Measurements from ENCODE around the gene PCNX3.

PCNX3 gene

DNA sequence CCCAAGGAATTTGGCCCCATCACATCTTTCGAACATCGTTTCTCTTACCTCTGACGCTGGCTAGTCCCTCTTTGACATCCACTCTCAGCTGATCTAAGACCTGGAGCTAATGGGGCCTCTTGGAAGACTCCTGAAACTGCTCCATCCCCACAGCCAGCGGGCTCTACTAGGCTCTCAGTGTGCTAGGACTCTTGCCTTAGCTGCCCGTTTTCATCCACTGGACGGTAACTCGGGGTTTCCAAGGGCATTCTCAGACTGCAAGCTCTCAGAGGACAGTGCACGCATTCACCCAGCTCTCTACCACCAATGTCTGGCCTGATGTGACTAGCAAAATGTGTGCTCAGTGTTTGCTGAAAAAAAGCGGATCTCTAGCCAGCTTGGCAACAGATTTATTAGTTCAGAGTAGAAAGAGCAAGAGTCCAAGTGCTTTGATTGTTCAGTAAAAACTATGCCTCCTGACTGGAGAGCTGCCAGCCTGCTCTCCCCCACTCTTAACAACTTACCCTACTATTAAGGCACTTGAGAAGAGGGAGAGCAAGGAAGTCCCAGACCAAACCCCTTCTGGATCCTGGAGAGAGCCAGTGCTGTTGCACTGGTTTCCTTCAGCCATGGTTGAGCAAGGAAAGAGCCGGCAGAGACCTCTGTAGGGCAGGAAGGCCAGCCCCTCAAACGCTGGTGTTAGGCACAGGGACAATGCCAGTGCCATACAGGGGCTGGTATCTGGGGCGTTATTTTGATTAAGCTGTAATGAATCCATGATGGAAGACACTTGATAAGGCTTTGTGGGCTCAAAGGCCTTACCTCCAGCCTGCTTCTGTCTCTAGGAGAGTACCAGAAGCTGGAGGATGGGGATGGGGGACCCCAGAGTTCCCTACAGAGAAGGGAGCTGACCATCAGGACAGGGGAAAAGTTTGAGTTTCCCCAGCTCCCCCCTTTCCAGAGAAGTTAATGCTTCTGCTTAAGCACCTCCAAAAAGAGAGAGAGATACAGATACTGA lies 38.0 kb downstream of the PCNX3 start:
- H3K27ac ChIP-seq (ENCODE audit: low read length): peak overlapping the region; percentile 91
- no peak for DNase-seq
- H3K79me2 ChIP-seq (ENCODE audit: insufficient read depth, low read length): peaks cover 7% of the 10 kb centered on the region
- peak overlapping the region; percentile 86 for H3K4me2 ChIP-seq (ENCODE audit: insufficient read depth, low read length)
- peak overlapping the region; percentile 25 to 67; a peak in 3 of 4 replicates for H3K4me3 ChIP-seq (ENCODE audit: low read depth in 1 of 2, low read length in 2 of 2)
- peak overlapping the region; percentile 87 for H2AFZ ChIP-seq (ENCODE audit: low read depth, low read length)
- H3K4me1 ChIP-seq (ENCODE audit: insufficient read depth, low read length): peaks cover 41% of the 10 kb centered on the region
- H4K20me1 ChIP-seq (ENCODE audit: insufficient read depth, low read length): peaks cover 5% of the 10 kb centered on the region; the same call in 1 of the 2 replicates
- peak overlapping the region; percentile 67 for H3K9ac ChIP-seq (ENCODE audit: low read depth, low read length)
- no peak for ATAC-seq (ENCODE audit: insufficient read depth, low read depth)
- H3K9me3 ChIP-seq (ENCODE audit: insufficient read depth, low read length, severe bottlenecking): no peaks in the 10 kb centered on the region
- H3K36me3 ChIP-seq (ENCODE audit: insufficient read depth, low read length): peaks cover 66% of the 10 kb centered on the region
- TF ChIP-seq EZH2 (IDR thresholded peaks at IDR 0.05; ENCODE audit: borderline replicate concordance, low read depth, low read length, severe bottlenecking): no peak
- TF ChIP-seq, protein P1, sequence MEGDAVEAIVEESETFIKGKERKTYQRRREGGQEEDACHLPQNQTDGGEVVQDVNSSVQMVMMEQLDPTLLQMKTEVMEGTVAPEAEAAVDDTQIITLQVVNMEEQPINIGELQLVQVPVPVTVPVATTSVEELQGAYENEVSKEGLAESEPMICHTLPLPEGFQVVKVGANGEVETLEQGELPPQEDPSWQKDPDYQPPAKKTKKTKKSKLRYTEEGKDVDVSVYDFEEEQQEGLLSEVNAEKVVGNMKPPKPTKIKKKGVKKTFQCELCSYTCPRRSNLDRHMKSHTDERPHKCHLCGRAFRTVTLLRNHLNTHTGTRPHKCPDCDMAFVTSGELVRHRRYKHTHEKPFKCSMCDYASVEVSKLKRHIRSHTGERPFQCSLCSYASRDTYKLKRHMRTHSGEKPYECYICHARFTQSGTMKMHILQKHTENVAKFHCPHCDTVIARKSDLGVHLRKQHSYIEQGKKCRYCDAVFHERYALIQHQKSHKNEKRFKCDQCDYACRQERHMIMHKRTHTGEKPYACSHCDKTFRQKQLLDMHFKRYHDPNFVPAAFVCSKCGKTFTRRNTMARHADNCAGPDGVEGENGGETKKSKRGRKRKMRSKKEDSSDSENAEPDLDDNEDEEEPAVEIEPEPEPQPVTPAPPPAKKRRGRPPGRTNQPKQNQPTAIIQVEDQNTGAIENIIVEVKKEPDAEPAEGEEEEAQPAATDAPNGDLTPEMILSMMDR (IDR thresholded peaks at IDR 0.05; ENCODE audit: borderline replicate concordance, extremely low read depth, low read length, poor library complexity, severe bottlenecking): no peak
- no peaks in the 10 kb centered on the region for H3K27me3 ChIP-seq (ENCODE audit: insufficient read depth, low read length, poor library complexity)

DNA sequence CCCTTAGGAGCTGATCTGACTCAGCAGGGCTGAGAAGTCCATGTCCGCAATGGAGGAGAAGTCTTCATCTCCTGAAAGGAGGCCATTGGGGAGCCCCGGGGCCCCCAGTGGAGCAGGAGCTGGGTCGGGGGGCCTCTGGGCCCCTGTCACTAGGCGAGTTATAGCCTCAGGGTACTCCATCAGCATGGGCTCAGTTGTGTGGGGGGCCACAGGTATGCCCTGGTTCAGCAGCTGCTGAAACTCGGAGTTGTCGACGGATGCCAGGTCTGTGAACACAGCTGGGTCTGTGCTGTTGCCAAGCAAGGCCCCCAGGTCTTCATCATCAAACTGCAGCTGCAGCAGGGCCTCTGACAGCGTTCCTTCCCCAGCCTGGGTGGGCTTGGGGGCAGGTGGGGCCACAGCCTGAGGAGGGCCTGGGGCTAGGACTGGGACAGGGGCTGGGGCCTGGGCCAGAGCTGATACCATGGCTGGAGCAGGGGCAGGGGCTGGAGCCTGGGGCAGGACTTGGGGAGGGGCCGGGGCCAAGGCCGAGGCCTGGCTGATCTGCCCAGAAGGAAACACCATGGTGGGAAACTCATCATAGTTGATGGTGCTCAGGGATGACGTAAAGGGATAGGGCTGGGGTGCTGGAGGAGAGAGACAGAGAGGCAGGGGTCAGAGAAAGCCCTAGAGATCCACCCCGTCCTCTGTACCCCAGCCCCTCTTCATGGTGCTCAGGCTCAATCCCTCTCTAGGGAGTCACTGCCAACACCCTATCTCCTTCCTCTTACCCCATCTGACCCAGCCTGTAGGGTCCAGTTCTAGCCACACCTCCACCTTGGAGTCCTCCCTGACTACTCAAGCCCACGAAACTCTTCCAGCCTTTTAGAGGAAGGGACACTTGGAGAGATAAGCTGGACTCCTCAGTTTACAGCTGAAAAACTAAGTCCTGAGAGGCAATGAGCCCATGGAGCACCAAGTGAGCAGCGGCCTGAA lies 39.1 kb downstream of the PCNX3 start:
- peaks cover 41% of the 10 kb centered on the region for H3K4me1 ChIP-seq (ENCODE audit: insufficient read depth, low read length)
- H3K36me3 ChIP-seq (ENCODE audit: insufficient read depth, low read length): peaks cover 70% of the 10 kb centered on the region
- H3K27me3 ChIP-seq (ENCODE audit: insufficient read depth, low read length, poor library complexity): no peaks in the 10 kb centered on the region
- peaks cover 18% of the 10 kb centered on the region for H3K79me2 ChIP-seq (ENCODE audit: insufficient read depth, low read length)
- no peak overlapping the region for H2AFZ ChIP-seq (ENCODE audit: low read depth, low read length)
- H3K9me3 ChIP-seq (ENCODE audit: insufficient read depth, low read length, severe bottlenecking): no peaks in the 10 kb centered on the region
- DNase-seq: no peak
- H4K20me1 ChIP-seq (ENCODE audit: insufficient read depth, low read length): peaks cover 15% of the 10 kb centered on the region
- H3K27ac ChIP-seq (ENCODE audit: low read length): 0 out of 2 replicates have a peak overlapping the region, but pooled peaks have one; percentile 91
- no peak overlapping the region for H3K4me3 ChIP-seq (ENCODE audit: low read depth in 1 of 2, low read length in 2 of 2)
- peak overlapping the region; percentile 86 for H3K4me2 ChIP-seq (ENCODE audit: insufficient read depth, low read length)
- no peak for ATAC-seq (ENCODE audit: insufficient read depth, low read depth)
- TF ChIP-seq, protein P1 (IDR thresholded peaks at IDR 0.05; ENCODE audit: borderline replicate concordance, extremely low read depth, low read length, poor library complexity, severe bottlenecking): no peak
- TF ChIP-seq EZH2 (IDR thresholded peaks at IDR 0.05; ENCODE audit: borderline replicate concordance, low read depth, low read length, severe bottlenecking): no peak
- H3K9ac ChIP-seq (ENCODE audit: low read depth, low read length): no peak overlapping the region

DNA sequence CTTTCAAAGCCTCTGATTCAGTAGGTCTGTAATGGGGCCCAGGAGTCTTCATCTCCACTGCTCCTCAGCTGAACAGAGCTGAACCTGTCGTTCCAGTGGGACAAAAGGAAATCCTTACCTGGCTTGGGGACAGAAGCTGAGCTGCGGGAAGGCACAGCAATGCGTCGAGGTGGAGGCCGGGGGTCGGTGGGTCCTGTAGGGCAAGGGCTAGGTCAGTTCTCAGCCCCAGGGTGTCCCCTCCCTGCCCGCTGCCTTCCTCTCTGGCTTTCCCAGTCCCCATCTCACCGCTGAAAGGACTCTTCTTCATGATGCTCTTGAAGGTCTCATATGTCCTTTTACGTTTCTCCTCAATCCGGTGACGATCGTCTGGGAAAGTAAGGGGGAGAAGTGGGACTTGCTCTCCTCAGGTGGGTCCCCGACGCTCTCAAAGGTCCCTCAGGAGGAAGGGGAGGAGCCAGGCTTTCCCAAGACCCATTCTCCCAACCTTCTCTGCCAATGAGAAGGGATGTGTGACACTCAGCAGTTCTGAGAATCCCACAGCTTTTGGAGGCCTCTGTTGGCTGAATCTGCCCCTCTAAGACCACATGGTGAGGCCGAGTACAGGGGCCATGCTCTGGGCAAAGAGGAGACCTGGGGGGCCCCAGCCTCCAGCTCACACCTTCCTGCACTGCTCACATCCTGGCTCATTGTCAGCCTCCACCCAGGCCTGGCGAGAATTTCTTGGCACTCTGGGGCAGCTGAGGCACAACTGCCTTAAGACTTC lies 40.2 kb downstream of the PCNX3 start:
- ATAC-seq (ENCODE audit: insufficient read depth, low read depth) (no peak), DNase-seq (no peak)
- Histone ChIP-seq H3K36me3 (ENCODE audit: insufficient read depth, low read length) (peaks cover 73% of the 10 kb centered on the region), H3K9ac (ENCODE audit: low read depth, low read length) (no peak overlapping the region), H3K9me3 (ENCODE audit: insufficient read depth, low read length, severe bottlenecking) (no peaks in the 10 kb centered on the region), H3K27me3 (ENCODE audit: insufficient read depth, low read length, poor library complexity) (no peaks in the 10 kb centered on the region), H3K79me2 (ENCODE audit: insufficient read depth, low read length) (peaks cover 27% of the 10 kb centered on the region), H3K4me3 (ENCODE audit: low read depth in 1 of 2, low read length in 2 of 2) (no peak overlapping the region), H3K27ac (ENCODE audit: low read length) (no peak overlapping the region), H3K4me1 (ENCODE audit: insufficient read depth, low read length) (peaks cover 48% of the 10 kb centered on the region), H4K20me1 (ENCODE audit: insufficient read depth, low read length) (peaks cover 22% of the 10 kb centered on the region), H2AFZ (ENCODE audit: low read depth, low read length) (no peak overlapping the region), H3K4me2 (ENCODE audit: insufficient read depth, low read length) (no peak overlapping the region)
- TF ChIP-seq, protein P1 (IDR thresholded peaks at IDR 0.05; ENCODE audit: borderline replicate concordance, extremely low read depth, low read length, poor library complexity, severe bottlenecking): no peak
- no peak for TF ChIP-seq EZH2 (IDR thresholded peaks at IDR 0.05; ENCODE audit: borderline replicate concordance, low read depth, low read length, severe bottlenecking)
